GM18861 (cell line): ENCODE data around the gene NHSL1.

Experiments
- ATAC-seq: cut with Tn5 transposase; IDR thresholded peaks from one replicate; pipeline ENCODE4 v1.9.1; 2021; ENCODE audit not compliant: unreplicated experiment

Gene NHSL1

GRCh38 chr6:138499303-138500018 lies at the start of gene NHSL1:
NHSL1 (minus strand) TSS chr6:138499494; CDS start chr6:138499290, 204 bp downstream.
- peak; percentile 97 for ATAC-seq

GRCh38 chr6:138546733-138547185 lies 47.5 kb upstream of the NHSL1 start:
- ATAC-seq: no peak

- no peak for ATAC-seq
Measured at GRCh38 chr6:138545621-138545980, 46.3 kb upstream of the NHSL1 start.

- ATAC-seq: no peak
Measured at GRCh38 chr6:138544501-138544900, 45.2 kb upstream of the NHSL1 start.

GRCh38 chr6:138543657-138544056 lies 44.4 kb upstream of the NHSL1 start:
- ATAC-seq: no peak

- ATAC-seq: no peak
Measured at GRCh38 chr6:138541823-138542481, 42.7 kb upstream of the NHSL1 start.

- ATAC-seq: no peak
Measured at GRCh38 chr6:138540468-138540867, 41.2 kb upstream of the NHSL1 start.

GRCh38 chr6:138539876-138540275 lies 40.6 kb upstream of the NHSL1 start:
- ATAC-seq: no peak

- ATAC-seq: no peak
Measured at GRCh38 chr6:138538390-138539031, 39.2 kb upstream of the NHSL1 start.

- ATAC-seq: no peak
Measured at GRCh38 chr6:138537106-138537505, 37.8 kb upstream of the NHSL1 start.

GRCh38 chr6:138535728-138536455 lies 36.6 kb upstream of the NHSL1 start:
- ATAC-seq: no peak

GRCh38 chr6:138533667-138534066 lies 34.4 kb upstream of the NHSL1 start:
- no peak for ATAC-seq

- no peak for ATAC-seq
Measured at GRCh38 chr6:138531387-138531786, 32.1 kb upstream of the NHSL1 start.

GRCh38 chr6:138529478-138529877 lies 30.2 kb upstream of the NHSL1 start:
- no peak for ATAC-seq

- no peak for ATAC-seq
Measured at GRCh38 chr6:138528956-138529355, 29.7 kb upstream of the NHSL1 start.

- no peak for ATAC-seq
Measured at GRCh38 chr6:138528137-138528536, 28.8 kb upstream of the NHSL1 start.

GRCh38 chr6:138527411-138528088 lies 28.3 kb upstream of the NHSL1 start:
- ATAC-seq: no peak

- no peak for ATAC-seq
Measured at GRCh38 chr6:138526822-138527235, 27.5 kb upstream of the NHSL1 start.

- no peak for ATAC-seq
Measured at GRCh38 chr6:138525355-138525754, 26.1 kb upstream of the NHSL1 start.

- no peak for ATAC-seq
Measured at GRCh38 chr6:138524526-138524925, 25.2 kb upstream of the NHSL1 start.
